HEK293T (cell line): ENCODE data around the gene PCDHB2.
"Not testable (repeated sequence)": the region's sequence is repeated elsewhere in the genome, so short reads cannot be mapped to it uniquely, and the experiment has no call there.

Experiments
- CTCF ChIA-PET: fragments of 350-600 bp; formaldehyde crosslinking; extraction: SDS; loops from one replicate; lab custom pipeline; 2021; ENCODE audit warnings: antibody characterized with exemption, inconsistent platforms; lab: Yijun Ruan, JAX
- POLR2A ChIA-PET: fragments of 350-600 bp; formaldehyde crosslinking; extraction: SDS; loops from one replicate; lab custom pipeline; 2020; ENCODE audit warnings: antibody characterized with exemption, inconsistent platforms; lab: Yijun Ruan, JAX
- DNase-seq: peaks from one replicate; pipeline ENCODE4 v3.0.0; 2012; ENCODE audit warnings: mixed read lengths; ENCODE audit errors: extremely low spot score
- ARNT ChIP-seq: fragments of 450-650 bp; IDR thresholded peaks from 2 replicates; pipeline ENCODE4 v1.6.1; 2017; ENCODE audit warnings: mild to moderate bottlenecking
- BHLHE40 ChIP-seq: fragments of 450-650 bp; IDR thresholded peaks from 2 replicates; pipeline ENCODE4 v1.6.1; 2016; ENCODE audit warnings: mild to moderate bottlenecking, moderate library complexity, borderline replicate concordance
- CTBP1 ChIP-seq: fragments of 450-650 bp; IDR thresholded peaks from 2 replicates; pipeline ENCODE4 v1.6.1; 2016; ENCODE audit warnings: borderline replicate concordance
- ELF4 ChIP-seq: fragments of 450-650 bp; IDR thresholded peaks from 2 replicates; pipeline ENCODE4 v1.6.1; 2017; ENCODE audit warnings: antibody characterized with exemption
- FOXA1 ChIP-seq: fragments of 450-650 bp; IDR thresholded peaks from 2 replicates; pipeline ENCODE4 v1.6.1; 2016; ENCODE audit warnings: mild to moderate bottlenecking
- FOXK2 ChIP-seq: fragments of 450-650 bp; IDR thresholded peaks from 2 replicates; pipeline ENCODE4 v1.6.1; 2016; ENCODE audit warnings: mild to moderate bottlenecking
- FOXM1 ChIP-seq: fragments of 450-650 bp; IDR thresholded peaks from 2 replicates; pipeline ENCODE4 v1.6.1; 2017; ENCODE audit warnings: mild to moderate bottlenecking, borderline replicate concordance
- HDGF ChIP-seq: fragments of 450-650 bp; IDR thresholded peaks from 2 replicates; pipeline ENCODE4 v1.6.1; 2017; ENCODE audit warnings: antibody characterized with exemption, borderline replicate concordance
- L3MBTL2 ChIP-seq: fragments of 450-650 bp; conservative IDR thresholded peaks from 2 replicates; pipeline ENCODE4 v1.6.1; 2016; ENCODE audit warnings: mild to moderate bottlenecking
- LEF1 ChIP-seq: fragments of 450-650 bp; IDR thresholded peaks from 2 replicates; pipeline ENCODE4 v1.6.1; 2017; ENCODE audit warnings: mild to moderate bottlenecking, borderline replicate concordance
- NFRKB ChIP-seq: fragments of 450-650 bp; IDR thresholded peaks from 2 replicates; pipeline ENCODE4 v1.6.1; 2016; ENCODE audit warnings: mild to moderate bottlenecking, moderate library complexity
- PKNOX1 ChIP-seq: fragments of 450-650 bp; IDR thresholded peaks from 2 replicates; pipeline ENCODE4 v1.6.1; 2016
- SP1 ChIP-seq: fragments of 450-650 bp; IDR thresholded peaks from 2 replicates; pipeline ENCODE4 v1.6.1; 2017
- SUZ12 ChIP-seq: fragments of 450-650 bp; IDR thresholded peaks from 2 replicates; pipeline ENCODE4 v1.6.1; 2016; ENCODE audit warnings: mild to moderate bottlenecking
- TARDBP ChIP-seq: fragments of 450-650 bp; IDR thresholded peaks from 2 replicates; pipeline ENCODE4 v1.6.1; 2016
- ZNF384 ChIP-seq: fragments of 450-650 bp; IDR thresholded peaks from 2 replicates; pipeline ENCODE4 v1.6.1; 2016

Gene PCDHB2

GRCh38 chr5:141121563-141121962 lies 27.1 kb downstream of the PCDHB2 start, which contains the start of gene PCDHB4:
PCDHB4 (plus strand) TSS chr5:141121818; CDS start chr5:141121999, 181 bp downstream.
- ChIA-PET CTCF (no interaction called here), POLR2A (no interaction called here)
- TF ChIP-seq NFRKB (no peak), PKNOX1 (no peak), SP1 (no peak), ELF4 (no peak), FOXM1 (no peak), CTBP1 (no peak), SUZ12 (no peak), FOXA1 (no peak), HDGF (no peak), LEF1 (no peak), FOXK2 (no peak), L3MBTL2 (no peak), ZNF384 (no peak), TARDBP (no peak), ARNT (no peak), BHLHE40 (no peak)
- DNase-seq, result no peak

GRCh38 chr5:141121985-141122384 lies 27.6 kb downstream of the PCDHB2 start:
- CTCF ChIA-PET, result interaction anchor here (0.7 kb wide), 1 partner anchor 336 kb away, joined by 3 read pairs; the partner anchor contains the start of gene PCDHA1
- POLR2A ChIA-PET, result no interaction called here
- DNase-seq, result no peak
- TF ChIP-seq CTBP1, result no peak
- TF ChIP-seq FOXK2, result no peak
- no peak for TF ChIP-seq L3MBTL2
- no peak for TF ChIP-seq SUZ12

GRCh38 chr5:141123396-141124135 lies 29.2 kb downstream of the PCDHB2 start:
- CTCF ChIA-PET, DNase-seq, POLR2A ChIA-PET: not testable (repeated sequence)

- no peak for DNase-seq
- CTCF ChIA-PET, result no interaction called here
- POLR2A ChIA-PET, result interaction anchor here (0.6 kb wide), 1 partner anchor 208 kb away, joined by 3 read pairs; no protein-coding TSS in a partner anchor
- TF ChIP-seq PKNOX1 (no peak), ZNF384 (no peak), TARDBP (no peak), NFRKB (no peak), ARNT (no peak), HDGF (no peak), LEF1 (no peak), FOXM1 (no peak), ELF4 (no peak), L3MBTL2 (no peak), BHLHE40 (no peak), SUZ12 (no peak)
Measured at GRCh38 chr5:141127305-141127704, 32.9 kb downstream of the PCDHB2 start.

- TF ChIP-seq PKNOX1, result no peak
- TF ChIP-seq TARDBP, result no peak
- no peak for TF ChIP-seq NFRKB
- no peak for TF ChIP-seq HDGF
- TF ChIP-seq SP1, result no peak
- no peak for TF ChIP-seq FOXK2
- TF ChIP-seq SUZ12, result no peak
- no peak for TF ChIP-seq FOXA1
- no peak for TF ChIP-seq ELF4
- POLR2A ChIA-PET, result no interaction called here
- CTCF ChIA-PET, result interaction anchor here (0.8 to 1.3 kb wide), 2 partner anchors 47 to 85 kb away, joined by 3 read pairs; partner anchors contain the start of gene PCDHB16
- DNase-seq, result peak; percentile 15
Measured at GRCh38 chr5:141135030-141135717, 40.8 kb downstream of the PCDHB2 start, which contains the start of gene PCDHB5. PCDHB5 (plus strand) TSS chr5:141135206; CDS start chr5:141135435, 229 bp downstream.

GRCh38 chr5:141135718-141136266 lies 41.4 kb downstream of the PCDHB2 start:
- ChIA-PET CTCF (interaction anchor here (1.3 kb wide), 1 partner anchor 47 kb away, joined by 3 read pairs; the partner anchor contains the start of gene PCDHB16), POLR2A (no interaction called here)
- no peak for TF ChIP-seq NFRKB
- TF ChIP-seq FOXM1, result no peak
- no peak for TF ChIP-seq FOXA1
- no peak for TF ChIP-seq ZNF384
- TF ChIP-seq L3MBTL2, result no peak
- TF ChIP-seq LEF1, result no peak
- TF ChIP-seq HDGF, result no peak
- TF ChIP-seq BHLHE40, result no peak
- no peak for TF ChIP-seq ELF4
- no peak for TF ChIP-seq FOXK2
- TF ChIP-seq ARNT, result no peak
- TF ChIP-seq SP1, result no peak
- no peak for TF ChIP-seq PKNOX1
- no peak for TF ChIP-seq CTBP1
- no peak for TF ChIP-seq TARDBP
- TF ChIP-seq SUZ12, result no peak
- no peak for DNase-seq

- CTCF ChIA-PET, POLR2A ChIA-PET, DNase-seq: not testable (repeated sequence)
Measured at GRCh38 chr5:141137346-141137745, 42.9 kb downstream of the PCDHB2 start.
